Measurements from ENCODE around the gene TBL1X. TPM values are rescaled to one million over a fixed set of nuclear protein-coding genes. Genes with fewer than 3 reads are reported as not detected.

Gene TBL1X
- polyA plus RNA-seq, 1 donor (not counting 4 experiments of a cell fraction or from before 2014, with no cell fraction given) = 2.2 TPM

DNA sequence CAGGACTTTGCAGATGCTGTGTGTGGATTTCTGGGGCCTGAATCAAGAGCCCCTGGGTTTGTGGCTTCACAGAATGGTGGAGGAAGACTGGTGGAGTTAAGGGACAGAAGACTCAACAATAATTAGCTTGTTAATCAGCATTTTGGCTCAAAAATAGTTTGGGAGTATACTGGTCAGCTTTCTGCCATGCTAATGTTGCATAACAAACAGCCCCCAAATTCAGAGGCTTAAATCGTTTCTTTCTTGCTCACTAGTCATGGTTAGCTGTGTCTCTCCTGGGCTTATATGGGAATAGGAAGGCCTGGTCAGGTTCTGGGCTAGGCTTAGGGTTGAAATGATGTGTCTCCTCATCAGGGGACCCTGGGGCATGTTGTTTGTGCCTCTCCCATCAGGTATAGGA, 24.4 kb downstream of the TBL1X start:
- no peak overlapping the region for H3K27ac ChIP-seq (ENCODE audit: control insufficient read depth, insufficient read depth, low read length)

DNA sequence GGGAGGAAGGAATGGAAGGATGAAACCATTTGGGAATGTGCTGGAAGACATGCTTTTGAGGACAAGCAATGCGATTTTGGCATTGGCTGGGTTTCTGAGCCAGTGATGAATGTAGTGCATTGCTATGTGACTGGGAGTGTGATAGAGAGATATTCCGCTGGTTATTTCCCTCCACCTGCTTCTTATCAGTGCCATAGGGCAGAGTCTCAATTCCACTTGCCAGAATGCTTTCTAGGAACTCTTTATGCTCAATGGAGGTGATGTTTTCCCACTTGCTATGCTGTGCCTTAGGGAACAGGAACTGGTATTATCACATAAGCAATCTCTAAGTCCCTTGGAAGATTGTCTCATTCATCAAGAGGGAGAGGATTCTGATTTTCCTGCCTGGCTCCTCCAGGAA, 28.0 kb downstream of the TBL1X start:
- Histone ChIP-seq H3K79me2 (ENCODE audit: control insufficient read depth, insufficient read depth, low read length) (no peaks in the 10 kb centered on the region), H3K4me1 (ENCODE audit: control insufficient read depth, extremely low read depth, insufficient read depth, low read length) (no peaks in the 10 kb centered on the region), H3K4me3 (ENCODE audit: control insufficient read depth in 2 of 3, extremely low read depth in 1 of 3, insufficient read depth in 2 of 3, low read depth in 1 of 3, low read length in 3 of 3) (no peak overlapping the region), H3K4me2 (ENCODE audit: control insufficient read depth, extremely low read depth, insufficient read depth, low read depth, low read length) (no peak overlapping the region), H3K9me3 (ENCODE audit: control insufficient read depth, low read depth, low read length) (no peaks in the 10 kb centered on the region), H3K36me3 (ENCODE audit: control insufficient read depth in 2 of 2, extremely low read depth in 1 of 2, insufficient read depth in 2 of 2, low read length in 2 of 2) (no peaks in the 10 kb centered on the region), H3K27me3 (ENCODE audit: control insufficient read depth, extremely low read depth, insufficient read depth, low read length) (peaks cover 4% of the 10 kb centered on the region), H4K20me1 (ENCODE audit: control insufficient read depth, extremely low read depth, insufficient read depth, low read length) (no peaks in the 10 kb centered on the region), H3K9ac (ENCODE audit: control insufficient read depth, extremely low read depth, insufficient read depth, low read length) (no peak overlapping the region), H2AFZ (ENCODE audit: control insufficient read depth, low read length) (no peak overlapping the region), H3K9me1 (ENCODE audit: control insufficient read depth, extremely low read depth, insufficient read depth, low read length) (no peaks in the 10 kb centered on the region), H3K27ac (ENCODE audit: control insufficient read depth, insufficient read depth, low read length) (no peak overlapping the region)
- no peak for DNase-seq (ENCODE audit: low read depth, low spot score)
- TF ChIP-seq, protein P1, sequence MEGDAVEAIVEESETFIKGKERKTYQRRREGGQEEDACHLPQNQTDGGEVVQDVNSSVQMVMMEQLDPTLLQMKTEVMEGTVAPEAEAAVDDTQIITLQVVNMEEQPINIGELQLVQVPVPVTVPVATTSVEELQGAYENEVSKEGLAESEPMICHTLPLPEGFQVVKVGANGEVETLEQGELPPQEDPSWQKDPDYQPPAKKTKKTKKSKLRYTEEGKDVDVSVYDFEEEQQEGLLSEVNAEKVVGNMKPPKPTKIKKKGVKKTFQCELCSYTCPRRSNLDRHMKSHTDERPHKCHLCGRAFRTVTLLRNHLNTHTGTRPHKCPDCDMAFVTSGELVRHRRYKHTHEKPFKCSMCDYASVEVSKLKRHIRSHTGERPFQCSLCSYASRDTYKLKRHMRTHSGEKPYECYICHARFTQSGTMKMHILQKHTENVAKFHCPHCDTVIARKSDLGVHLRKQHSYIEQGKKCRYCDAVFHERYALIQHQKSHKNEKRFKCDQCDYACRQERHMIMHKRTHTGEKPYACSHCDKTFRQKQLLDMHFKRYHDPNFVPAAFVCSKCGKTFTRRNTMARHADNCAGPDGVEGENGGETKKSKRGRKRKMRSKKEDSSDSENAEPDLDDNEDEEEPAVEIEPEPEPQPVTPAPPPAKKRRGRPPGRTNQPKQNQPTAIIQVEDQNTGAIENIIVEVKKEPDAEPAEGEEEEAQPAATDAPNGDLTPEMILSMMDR (optimal IDR thresholded peaks at IDR 0.05 in 1 of 3, IDR thresholded peaks at IDR 0.05 in 1 of 3, conservative IDR thresholded peaks at IDR 0.05 in 1 of 3; ENCODE audit: extremely low read depth in 1 of 3, insufficient read depth in 2 of 3, low read length in 3 of 3) = no peak
- TF ChIP-seq EZH2 (IDR thresholded peaks at IDR 0.05; ENCODE audit: low read length) = no peak
- dilution Hi-C loops (cut with MboI; ENCODE audit: extremely low pct_ligation_motif_present, low sequenced_read_pairs) = no loop called here
- no peak for FAIRE-seq

More for the DNA sequence above, 24.4 kb downstream of the TBL1X start:
- H3K27me3 ChIP-seq (ENCODE audit: control insufficient read depth, extremely low read depth, insufficient read depth, low read length) = peaks cover 4% of the 10 kb centered on the region
- dilution Hi-C loops (cut with MboI; ENCODE audit: extremely low pct_ligation_motif_present, low sequenced_read_pairs) = no loop called here
- no peak overlapping the region for H3K9ac ChIP-seq (ENCODE audit: control insufficient read depth, extremely low read depth, insufficient read depth, low read length)
- TF ChIP-seq EZH2 (IDR thresholded peaks at IDR 0.05; ENCODE audit: low read length) = no peak
- TF ChIP-seq, protein P1 (optimal IDR thresholded peaks at IDR 0.05 in 1 of 3, IDR thresholded peaks at IDR 0.05 in 1 of 3, conservative IDR thresholded peaks at IDR 0.05 in 1 of 3; ENCODE audit: extremely low read depth in 1 of 3, insufficient read depth in 2 of 3, low read length in 3 of 3) = no peak
- no peaks in the 10 kb centered on the region for H3K79me2 ChIP-seq (ENCODE audit: control insufficient read depth, insufficient read depth, low read length)
- no peaks in the 10 kb centered on the region for H3K9me3 ChIP-seq (ENCODE audit: control insufficient read depth, low read depth, low read length)
- H3K9me1 ChIP-seq (ENCODE audit: control insufficient read depth, extremely low read depth, insufficient read depth, low read length) = no peaks in the 10 kb centered on the region
- no peak for DNase-seq (ENCODE audit: low read depth, low spot score)
- no peaks in the 10 kb centered on the region for H4K20me1 ChIP-seq (ENCODE audit: control insufficient read depth, extremely low read depth, insufficient read depth, low read length)
- no peaks in the 10 kb centered on the region for H3K4me1 ChIP-seq (ENCODE audit: control insufficient read depth, extremely low read depth, insufficient read depth, low read length)
- no peak overlapping the region for H3K4me2 ChIP-seq (ENCODE audit: control insufficient read depth, extremely low read depth, insufficient read depth, low read depth, low read length)
- no peak for FAIRE-seq
- no peak overlapping the region for H2AFZ ChIP-seq (ENCODE audit: control insufficient read depth, low read length)
- H3K36me3 ChIP-seq (ENCODE audit: control insufficient read depth in 2 of 2, extremely low read depth in 1 of 2, insufficient read depth in 2 of 2, low read length in 2 of 2) = no peaks in the 10 kb centered on the region
- no peak overlapping the region for H3K4me3 ChIP-seq (ENCODE audit: control insufficient read depth in 2 of 3, extremely low read depth in 1 of 3, insufficient read depth in 2 of 3, low read depth in 1 of 3, low read length in 3 of 3)

Measured in keratinocyte (primary cell).